Heart left ventricle (tissue), 16 donors: ENCODE results near the gene ZACN. TPM values are rescaled to one million over a fixed set of nuclear protein-coding genes. Genes with fewer than 3 reads are reported as not detected.

Experiments used
- ATAC-seq, 4 donors: fragments of 200-7000 bp; cut with Tn5 transposase; one replicate each; pipeline ENCODE4 v1.9.1; 2020 to 2022; ENCODE audit warnings: moderate library complexity in 4 of 4, mild to moderate bottlenecking in 3 of 4, moderate number of reproducible peaks in 1 of 4
- DNase-seq, 5 donors: peaks; one replicate each; pipeline ENCODE4 v3.0.0-alpha.2; 2020
- H3K27ac ChIP-seq, 12 donors: fragments of 200-600 bp; sonication (generic) in 4 of 12; one replicate each; pipeline versions ENCODE4 v1.5.0 to v1.8.0; 2016 to 2022; ENCODE audit warnings: mild to moderate bottlenecking in 2 of 12
- H3K27me3 ChIP-seq, 9 donors: fragments of 200-600 bp; sonication (generic) in 2 of 9; one replicate each; pipeline versions ENCODE4 v1.5.1 to v1.8.0; 2016 to 2022; ENCODE audit warnings: mild to moderate bottlenecking in 3 of 9
- H3K36me3 ChIP-seq, 9 donors: fragments of 200-600 bp; sonication (generic) in 2 of 9; one replicate each; pipeline versions ENCODE4 v1.5.0 to v1.8.0; 2018 to 2022; ENCODE audit warnings: mild to moderate bottlenecking in 2 of 9
- H3K4me1 ChIP-seq, 12 donors: fragments of 200-600 bp; sonication (generic) in 4 of 12; one replicate each; pipeline versions ENCODE4 v1.5.0 to v1.8.0; 2016 to 2022; ENCODE audit warnings: mild to moderate bottlenecking in 3 of 12
- H3K4me3 ChIP-seq, 12 donors: fragments of 200-600 bp; sonication (generic) in 4 of 12; one replicate each; pipeline versions ENCODE4 v1.5.0 to v1.8.0; 2017 to 2022; ENCODE audit warnings: mild to moderate bottlenecking in 9 of 12, moderate library complexity in 4 of 12
- H3K9me3 ChIP-seq, 12 donors: fragments of 200-600 bp; sonication (generic) in 4 of 12; one replicate each; pipeline versions ENCODE4 v1.5.0 to v1.8.0; 2016 to 2022; ENCODE audit warnings: mild to moderate bottlenecking in 1 of 12
- POLR2A ChIP-seq, 2 donors: fragments of 450-650 bp; IDR thresholded peaks; one replicate each; pipeline ENCODE4 v1.6.1; 2017; ENCODE audit warnings: antibody characterized with exemption in 2 of 2, mild to moderate bottlenecking in 2 of 2, moderate library complexity in 2 of 2
- WGBS, 4 donors: extraction: QIAGEN DNeasy Blood & Tissue Kit in 2 of 4; methylation state at CpG; one replicate each; pipeline versions ENCODE4 v1.1.5 to v1.1.7; 2013 to 2018; 5-methylcytosine and 5-hydroxymethylcytosine counted together
- intact Hi-C, 10 donors: fragments of 100-400 bp; cut with DNase I; formaldehyde crosslinking; loops; one replicate each; pipeline versions ENCODE4 v1.11.1 to v1.14.2; 2022
- polyA plus RNA-seq, 2 donors: library from polyadenylated mRNA; stranded (reverse); fragments of 200-250 nt; gene quantifications; one replicate each; pipeline ENCODE4 v1.2.3, GENCODE V29; 2013
- total RNA-seq, 9 donors: library from RNA; depleted of rRNA in 2 of 9; stranded (reverse); fragments of >200 nt in 2 of 9; fragmentation: NEBNext Ultra II Directional in 3 of 9; extraction: Animal tissue kit (Norgen Biotek cat#: 25700) in 3 of 9; gene quantifications; one replicate each; pipeline versions ENCODE4 v1.1.0 to v1.2.4, GENCODE V29; 2016 to 2023
- TF ChIP-seq, protein P1 (sequence below), 12 donors: fragments of 200-600 bp; sonication (generic) in 4 of 12; IDR thresholded peaks; one replicate each; pipeline versions ENCODE4 v1.5.0 to v1.8.0; 2018 to 2022; ENCODE audit warnings: antibody characterized with exemption in 12 of 12, mild to moderate bottlenecking in 5 of 12
- donor health status: ischemic (EF 13 %, LVEDD 7.1; RV severe dilation, severe dysfunction).
- donor health status: healthy with polysubstance abuse.
- donor health status: DM: no; HTN: yes; CAD: no.
- donor health status: DM: no; HTN: no; CAD: no.
- donor health status: ischemic (EF 25% LVEDD 6.9; RV normal size, moderate dysfunction).
- donor health status: ischemic (EF 25% LVEDD 5.7; RV mildly dilated, moderate dysfunction).
- donor health status: healthy.
- donor health status: DM: yes; HTN: yes; CAD: no.
- donor health status: ischemic (EF 35%, LVEDD 5.7; RV mildly dilated, moderate dysfunction).
- donor health status: nonischemic (EF 11% LVEDD 7.7; RV severe dilation, severe dysfunction).
- donor health status: DM: yes; HTN: yes; CAD: no.
- donor health status: PGD.
- donor health status: ischemic (EF 29% LVEDD 5.4; RV normal size, mild dysfunction).
- donor health status: nonischemic (EF 23%, LVEDD 6.1; RV moderate dilation, normal function).

Gene ZACN
- total and polyA plus RNA-seq, 11 donors = 0.13 to 1.5 (median 0.51) TPM; not detected in 8

DNA sequence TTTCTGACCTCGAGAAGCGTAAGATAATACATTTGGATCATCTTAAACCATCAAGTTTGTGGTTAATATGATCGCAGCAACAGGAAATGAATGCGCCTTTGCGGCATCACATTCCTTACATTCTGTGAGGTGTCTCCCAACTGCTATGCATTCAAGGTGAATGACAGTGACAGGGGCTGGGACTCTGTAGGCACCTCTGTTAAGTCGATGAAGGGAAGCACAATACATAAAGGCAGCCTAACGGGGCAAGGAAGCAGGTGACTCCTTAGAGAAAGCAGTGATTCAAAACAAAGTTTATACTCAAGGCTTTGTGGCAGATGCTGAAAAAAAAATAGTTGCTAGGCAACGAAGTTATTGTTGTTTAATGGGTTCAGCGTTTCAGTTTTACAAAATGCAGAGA lies 30.3 kb upstream of the ZACN start:
- 85 to 88% (median 87%) methylated on average over 9 of the region's 9 CpGs for whole genome bisulfite sequencing, 4 donors
- ATAC-seq (no peak), DNase-seq (no peak)
- Histone ChIP-seq H3K4me1 (peaks cover 0 to 6% (median 0%) of the 10 kb centered on the region in 12 donors), H3K9me3 (no peaks in the 10 kb centered on the region), H3K27ac (no peak overlapping the region), H3K4me3 (no peak overlapping the region), H3K27me3 (no peaks in the 10 kb centered on the region), H3K36me3 (peaks cover 5 to 100% (median 98%) of the 10 kb centered on the region in 9 donors)
- no peak for TF ChIP-seq POLR2A (IDR thresholded peaks at IDR 0.05)
- TF ChIP-seq, protein P1, sequence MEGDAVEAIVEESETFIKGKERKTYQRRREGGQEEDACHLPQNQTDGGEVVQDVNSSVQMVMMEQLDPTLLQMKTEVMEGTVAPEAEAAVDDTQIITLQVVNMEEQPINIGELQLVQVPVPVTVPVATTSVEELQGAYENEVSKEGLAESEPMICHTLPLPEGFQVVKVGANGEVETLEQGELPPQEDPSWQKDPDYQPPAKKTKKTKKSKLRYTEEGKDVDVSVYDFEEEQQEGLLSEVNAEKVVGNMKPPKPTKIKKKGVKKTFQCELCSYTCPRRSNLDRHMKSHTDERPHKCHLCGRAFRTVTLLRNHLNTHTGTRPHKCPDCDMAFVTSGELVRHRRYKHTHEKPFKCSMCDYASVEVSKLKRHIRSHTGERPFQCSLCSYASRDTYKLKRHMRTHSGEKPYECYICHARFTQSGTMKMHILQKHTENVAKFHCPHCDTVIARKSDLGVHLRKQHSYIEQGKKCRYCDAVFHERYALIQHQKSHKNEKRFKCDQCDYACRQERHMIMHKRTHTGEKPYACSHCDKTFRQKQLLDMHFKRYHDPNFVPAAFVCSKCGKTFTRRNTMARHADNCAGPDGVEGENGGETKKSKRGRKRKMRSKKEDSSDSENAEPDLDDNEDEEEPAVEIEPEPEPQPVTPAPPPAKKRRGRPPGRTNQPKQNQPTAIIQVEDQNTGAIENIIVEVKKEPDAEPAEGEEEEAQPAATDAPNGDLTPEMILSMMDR (IDR thresholded peaks at IDR 0.05) = no peak
- intact Hi-C loops = no loop called here

DNA sequence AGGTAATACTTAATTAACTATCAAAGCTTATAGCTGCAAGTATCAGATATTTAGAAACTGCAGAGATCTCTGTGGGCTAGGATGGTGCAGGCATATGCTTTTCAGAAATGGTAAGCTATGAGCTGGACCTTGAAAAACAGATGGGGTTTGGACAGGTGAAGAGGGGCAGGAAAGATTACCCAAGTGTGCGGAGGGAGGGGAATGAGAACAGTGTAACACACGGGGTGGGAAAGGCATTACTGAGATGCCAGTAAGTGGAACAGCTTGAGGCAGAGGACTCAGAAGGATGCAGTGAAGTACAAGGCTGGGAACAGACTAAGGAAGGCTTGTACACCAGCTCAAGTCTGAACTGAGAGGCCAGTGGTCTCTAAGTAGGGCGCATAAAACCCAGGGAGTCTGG lies 29.7 kb upstream of the ZACN start:
- no peak for ATAC-seq
- TF ChIP-seq POLR2A (IDR thresholded peaks at IDR 0.05) = no peak
- TF ChIP-seq, protein P1 (IDR thresholded peaks at IDR 0.05) = no peak
- no peak for DNase-seq
- Histone ChIP-seq H3K27me3 (no peaks in the 10 kb centered on the region), H3K27ac (no peak overlapping the region), H3K9me3 (no peaks in the 10 kb centered on the region), H3K36me3 (peaks cover 3 to 100% (median 98%) of the 10 kb centered on the region in 9 donors), H3K4me3 (no peak overlapping the region), H3K4me1 (peaks cover 0 to 6% (median 0%) of the 10 kb centered on the region in 12 donors)
- 85 to 86% (median 86%) methylated on average over 3 of the region's 3 CpGs for WGBS, 4 donors
- intact Hi-C loops = no loop called here

DNA sequence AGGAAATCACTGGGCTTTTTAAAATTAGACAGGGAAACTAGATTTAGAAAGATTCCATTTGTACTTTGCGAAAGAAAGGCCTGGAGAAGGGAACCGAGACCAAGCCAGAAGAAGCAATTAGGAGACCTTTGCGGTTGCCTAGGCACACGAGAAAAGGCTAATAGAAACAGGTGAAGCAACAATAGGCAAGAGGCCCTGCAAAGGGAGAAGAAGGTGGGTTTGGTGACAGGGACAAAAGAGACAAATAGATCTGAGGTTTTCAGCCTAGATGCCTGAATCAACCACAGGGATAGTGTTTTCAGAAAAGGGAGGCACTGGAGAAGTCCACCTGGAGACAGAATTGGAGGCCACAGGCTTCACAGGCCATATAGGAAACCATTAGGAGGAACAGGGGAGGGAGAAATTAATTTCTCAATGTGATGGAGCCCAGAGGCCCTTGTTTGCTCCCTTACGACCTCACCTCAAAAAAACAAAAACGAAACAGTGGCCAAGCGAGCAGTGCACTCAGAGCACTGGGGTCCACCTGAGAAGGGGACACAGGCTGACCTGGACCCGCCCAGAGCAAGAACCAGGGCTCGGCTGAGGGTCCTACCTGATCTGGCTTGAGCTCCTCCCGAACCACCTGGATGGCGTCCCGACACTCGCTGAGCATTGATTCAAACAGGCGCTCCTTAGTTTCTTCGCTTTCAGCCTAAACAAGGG lies 29.0 kb upstream of the ZACN start:
- H3K27ac ChIP-seq = peak overlapping the region in 1 of 12 donors; percentile 29
- H3K36me3 ChIP-seq = peaks cover 0 to 100% (median 98%) of the 10 kb centered on the region in 9 donors
- intact Hi-C loops = no loop called here
- whole genome bisulfite sequencing, 4 donors = 92 to 95% (median 94%) methylated on average over 15 of the region's 15 CpGs
- H3K4me3 ChIP-seq = no peak overlapping the region
- TF ChIP-seq, protein P1 (IDR thresholded peaks at IDR 0.05) = no peak
- TF ChIP-seq POLR2A (IDR thresholded peaks at IDR 0.05) = no peak
- no peaks in the 10 kb centered on the region for H3K27me3 ChIP-seq
- no peaks in the 10 kb centered on the region for H3K9me3 ChIP-seq
- no peak for DNase-seq
- peaks cover 0 to 6% (median 0%) of the 10 kb centered on the region in 12 donors for H3K4me1 ChIP-seq
- ATAC-seq = no peak

DNA sequence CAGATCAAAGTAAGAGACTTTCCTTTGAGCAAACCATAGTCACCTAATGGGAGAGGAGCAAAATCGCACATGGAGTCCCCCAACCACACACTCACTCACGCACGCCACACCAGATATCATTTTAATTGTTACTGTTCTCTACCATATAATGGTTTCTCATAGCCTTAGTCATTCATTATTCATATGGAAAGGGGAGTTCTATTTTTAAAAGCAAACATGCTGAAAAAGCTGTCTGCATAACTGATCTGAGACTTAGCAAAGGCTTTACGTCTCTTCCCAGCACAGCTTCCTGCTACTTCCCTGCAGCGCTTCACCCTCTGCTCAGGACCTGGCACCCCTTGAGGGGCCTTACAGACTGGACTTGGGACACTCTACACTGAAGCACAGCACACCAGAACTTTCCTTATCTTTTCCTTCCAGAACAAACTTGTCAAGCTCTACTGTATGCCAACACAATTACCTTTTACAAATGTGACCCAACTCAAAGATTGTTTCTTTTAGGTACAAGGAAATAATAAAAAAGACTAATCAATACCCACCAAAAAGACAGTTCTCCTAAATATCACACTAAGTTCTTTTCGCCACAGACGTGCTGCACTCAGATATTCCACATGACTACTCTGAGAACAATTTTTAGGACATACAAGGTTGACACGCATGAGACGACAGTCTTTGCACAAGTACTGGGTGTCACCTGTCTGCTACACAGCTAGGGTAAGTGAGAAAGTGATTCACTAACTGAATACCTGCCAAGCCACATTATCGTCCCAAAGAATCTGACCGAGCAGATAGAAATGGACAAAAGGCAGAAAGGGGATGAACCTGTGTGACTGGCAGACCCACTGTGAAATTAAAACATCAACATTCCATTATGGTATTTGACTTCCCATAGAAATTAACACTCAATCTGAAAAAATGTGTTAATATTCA lies 28.2 kb upstream of the ZACN start:
- Histone ChIP-seq H3K4me1 (peaks cover 0 to 6% (median 0%) of the 10 kb centered on the region in 12 donors), H3K36me3 (peaks cover 0 to 100% (median 98%) of the 10 kb centered on the region in 9 donors), H3K9me3 (no peaks in the 10 kb centered on the region), H3K27me3 (no peaks in the 10 kb centered on the region), H3K27ac (peak overlapping the region in 1 of 12 donors; percentile 29), H3K4me3 (no peak overlapping the region)
- DNase-seq (no peak), ATAC-seq (no peak)
- intact Hi-C loops = no loop called here
- 78 to 95% (median 88%) methylated on average over 11 of the region's 11 CpGs for WGBS, 4 donors
- TF ChIP-seq POLR2A (IDR thresholded peaks at IDR 0.05) = no peak
- TF ChIP-seq, protein P1 (IDR thresholded peaks at IDR 0.05) = no peak
